Epithelial cell of proximal tubule (primary cell): Measurements from ENCODE around the gene PLG. TPM values are rescaled to one million over a fixed set of nuclear protein-coding genes. Genes with fewer than 3 reads are reported as not detected.
"Not testable (repeated sequence)": the region's sequence is repeated elsewhere in the genome, so short reads cannot be mapped to it uniquely, and the experiment has no call there.

Source experiments
- DNase-seq: peaks from one replicate; pipeline ENCODE4 v3.0.0-alpha.2; 2011; ENCODE audit warnings: low read depth
- H3K4me3 ChIP-seq: 2 replicates; pipeline ENCODE4 v1.5.1; 2011; ENCODE audit warnings: low read depth, mild to moderate bottlenecking, low read length
- CTCF ChIP-seq: conservative IDR thresholded peaks from 2 replicates; pipeline ENCODE4 v1.5.1; 2012; ENCODE audit warnings: low read depth, mild to moderate bottlenecking, low read length
- total RNA-seq: library from RNA; depleted of rRNA; stranded (reverse); fragments of >200 nt; gene quantifications from 2 replicates; pipeline ENCODE4 v1.2.3, GENCODE V29; 2015

The PLG gene
- total RNA-seq, 1 donor from 2014 or later, result not detected

GRCh38 chr6:160781298-160781697, 79.3 kb downstream of the PLG start:
- no peak overlapping the region for H3K4me3 ChIP-seq
- no peak for DNase-seq
- TF ChIP-seq CTCF, result no peak

GRCh38 chr6:160782228-160782627, 80.2 kb downstream of the PLG start:
- no peak for TF ChIP-seq CTCF
- H3K4me3 ChIP-seq, result no peak overlapping the region
- no peak for DNase-seq

- TF ChIP-seq CTCF, result no peak
- no peak for DNase-seq
- H3K4me3 ChIP-seq, result no peak overlapping the region
Observed at GRCh38 chr6:160783741-160784140, 81.7 kb downstream of the PLG start.

- DNase-seq, H3K4me3 ChIP-seq: not testable (repeated sequence)
Observed at GRCh38 chr6:160788126-160788525, 86.1 kb downstream of the PLG start.

- no peak overlapping the region for H3K4me3 ChIP-seq
- TF ChIP-seq CTCF, result no peak
- no peak for DNase-seq
Observed at GRCh38 chr6:160788806-160789205, 86.8 kb downstream of the PLG start.

GRCh38 chr6:160789263-160790027, 87.4 kb downstream of the PLG start:
- no peak for TF ChIP-seq CTCF
- H3K4me3 ChIP-seq, result no peak overlapping the region
- DNase-seq, result no peak

GRCh38 chr6:160790028-160790792, 88.2 kb downstream of the PLG start:
- H3K4me3 ChIP-seq, result peak overlapping the region; percentile 37
- no peak for DNase-seq
- peak; percentile 27 for TF ChIP-seq CTCF
